AG08395 (cell line): ENCODE results near the gene PLCB2.

Experiments
- DNase-seq: peaks from one replicate; pipeline ENCODE4 v3.0.0; 2012; ENCODE audit warnings: mixed read lengths, low spot score

Gene PLCB2

GRCh38 chr15:40286061-40286532 lies 21.6 kb downstream of the PLCB2 start:
- no peak for DNase-seq

GRCh38 chr15:40285554-40286011 lies 22.2 kb downstream of the PLCB2 start:
- DNase-seq, result peak; percentile 30

- DNase-seq, result peak; percentile 36
These were observed 22.6 kb downstream of the PLCB2 start for GRCh38 chr15:40285151-40285550.

GRCh38 chr15:40283615-40284300 lies 24.0 kb downstream of the PLCB2 start:
- DNase-seq, result no peak

- DNase-seq, result peak; percentile 31
These were observed 24.7 kb downstream of the PLCB2 start, which contains the start of gene ANKRD63 for GRCh38 chr15:40282869-40283614. Gene ANKRD63 (minus strand): TSS chr15:40283064. CDS start chr15:40282586, 478 bp downstream.

- DNase-seq, result peak; percentile 28
These were observed 25.4 kb downstream of the PLCB2 start for GRCh38 chr15:40282147-40282868.

- no peak for DNase-seq
These were observed 26.0 kb downstream of the PLCB2 start for GRCh38 chr15:40281801-40282146.

- DNase-seq, result no peak
These were observed 26.5 kb downstream of the PLCB2 start for GRCh38 chr15:40281057-40281800.

- DNase-seq, result no peak
These were observed 27.3 kb downstream of the PLCB2 start for GRCh38 chr15:40280260-40281056.

GRCh38 chr15:40279437-40280141 lies 28.1 kb downstream of the PLCB2 start:
- DNase-seq, result peak; percentile 80

GRCh38 chr15:40278026-40278425 lies 29.7 kb downstream of the PLCB2 start:
- DNase-seq, result no peak

GRCh38 chr15:40277471-40277870 lies 30.3 kb downstream of the PLCB2 start:
- DNase-seq, result no peak

GRCh38 chr15:40276927-40277326 lies 30.8 kb downstream of the PLCB2 start:
- DNase-seq, result no peak

GRCh38 chr15:40275954-40276353 lies 31.8 kb downstream of the PLCB2 start:
- DNase-seq, result no peak

GRCh38 chr15:40275523-40275922 lies 32.2 kb downstream of the PLCB2 start:
- no peak for DNase-seq

- peak; percentile 80 for DNase-seq
These were observed 33.1 kb downstream of the PLCB2 start for GRCh38 chr15:40274350-40275274.

GRCh38 chr15:40273428-40273827 lies 34.3 kb downstream of the PLCB2 start:
- no peak for DNase-seq

GRCh38 chr15:40272485-40273056 lies 35.2 kb downstream of the PLCB2 start:
- no peak for DNase-seq
